ENCODE measurements around the gene GSTK1.
"Not testable (repeated sequence)": the region's sequence is repeated elsewhere in the genome, so short reads cannot be mapped to it uniquely, and the experiment has no call there.

Gene GSTK1
- long read RNA-seq, transcript GSTK1-201 (8 exons, 1,044 nt), result major isoform, 166 of 308 reads
- long read RNA-seq, transcript GSTK1-202 (7 exons, 888 nt), result minor isoform, 5 of 308 reads
- long read RNA-seq, transcript GSTK1-207 (7 exons, 1,185 nt), result minor isoform, 48 of 308 reads
- long read RNA-seq, partial matches to known transcripts, result 35 of 308 reads
- long read RNA-seq, other reads (novel, unspliced or antisense), result 53 of 308 reads

- TF ChIP-seq POLR2AphosphoS5 (IDR thresholded peaks at IDR 0.05; ENCODE audit: low read depth) (peak; percentile 89), REST (IDR thresholded peaks at IDR 0.05; ENCODE audit: insufficient replicate concordance, low read depth) (peak; percentile 60), CTCF (IDR thresholded peaks at IDR 0.05; ENCODE audit: insufficient read depth, low read length) (no peak)
- peak in 1 of 2 experiments; percentile 83 for DNase-seq (ENCODE audit: low read depth in 1 of 2, low spot score in 1 of 2)
- peak within 1 kb of the TSS; percentile 76 for H3K27ac ChIP-seq (replicated peaks)
- peak within 1 kb of the TSS; percentile 63 for H3K4me3 ChIP-seq (replicated peaks; ENCODE audit: insufficient read depth, low read length)
- H3K27me3 ChIP-seq (ENCODE audit: insufficient read depth, poor library complexity, severe bottlenecking), result no peaks in the 10 kb centered on the region
Measured at GRCh38 chr7:143263266-143264195, at the start of gene GSTK1. TSS of gene GSTK1 (plus strand) at chr7:143263441. CDS start at chr7:143263514, 73 bp downstream.

DNA sequence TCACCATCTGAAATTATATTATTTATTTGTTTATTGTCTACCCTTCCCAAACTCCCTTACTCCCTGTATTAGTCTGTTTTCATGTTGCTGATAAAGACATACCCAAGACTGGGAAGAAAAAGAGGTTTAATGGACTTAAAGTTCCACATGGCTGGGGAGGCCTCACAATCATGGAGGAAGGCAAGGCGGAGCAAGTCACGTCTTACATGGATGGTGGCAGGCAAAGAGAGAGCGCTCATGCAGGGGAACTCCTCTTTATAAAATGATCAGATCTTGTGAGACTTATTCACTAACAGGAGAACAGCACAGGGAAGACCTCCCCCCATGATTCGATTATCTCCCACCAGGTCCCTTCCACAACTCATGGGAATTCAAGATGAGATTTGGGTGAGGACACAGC, 49.8 kb upstream of the GSTK1 start:
- DNase-seq (ENCODE audit: low read depth in 1 of 2, low spot score in 1 of 2); H3K27me3 ChIP-seq (ENCODE audit: insufficient read depth, poor library complexity, severe bottlenecking); H3K27ac ChIP-seq (replicated peaks); H3K4me3 ChIP-seq (replicated peaks; ENCODE audit: insufficient read depth, low read length): not testable (repeated sequence)

GRCh38 chr7:143214789-143215679, 48.2 kb upstream of the GSTK1 start:
- H3K27ac ChIP-seq (replicated peaks), result no peak overlapping the region
- TF ChIP-seq CTCF (IDR thresholded peaks at IDR 0.05; ENCODE audit: insufficient read depth, low read length), result peak; percentile 99
- TF ChIP-seq SPI1 (IDR thresholded peaks at IDR 0.05; ENCODE audit: borderline replicate concordance, low read depth), result no peak

DNA sequence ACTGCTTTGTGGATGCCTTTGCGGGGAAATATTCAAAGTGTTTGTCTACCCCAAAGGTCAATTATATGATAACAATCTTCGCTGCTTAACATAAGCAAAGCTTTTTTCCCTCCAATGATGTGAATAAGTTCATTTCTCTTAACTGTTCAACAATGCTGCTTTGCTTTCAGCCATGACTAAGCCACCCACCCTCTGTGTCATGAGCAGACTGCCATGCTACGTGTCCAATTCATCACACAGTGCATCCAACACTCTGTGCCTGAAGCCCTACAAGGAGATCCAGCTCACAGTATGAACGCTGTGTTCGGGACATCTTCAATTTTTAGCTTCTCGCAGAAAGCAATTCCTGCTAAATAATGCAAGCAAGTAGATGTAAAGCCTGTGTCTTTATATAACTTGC, 47.1 kb upstream of the GSTK1 start:
- DNase-seq (ENCODE audit: low read depth in 1 of 2, low spot score in 1 of 2), result no peak
- H3K4me3 ChIP-seq (replicated peaks; ENCODE audit: insufficient read depth, low read length), result no peak overlapping the region
- H3K27ac ChIP-seq (replicated peaks), result no peak overlapping the region
- H3K27me3 ChIP-seq (ENCODE audit: insufficient read depth, poor library complexity, severe bottlenecking), result no peaks in the 10 kb centered on the region
- TF ChIP-seq CTCF (IDR thresholded peaks at IDR 0.05; ENCODE audit: insufficient read depth, low read length), result no peak
- TF ChIP-seq REST (IDR thresholded peaks at IDR 0.05; ENCODE audit: insufficient replicate concordance, low read depth), result no peak
- no peak for TF ChIP-seq POLR2AphosphoS5 (IDR thresholded peaks at IDR 0.05; ENCODE audit: low read depth)
- no peak for TF ChIP-seq GABPA (IDR thresholded peaks at IDR 0.05; ENCODE audit: low read depth)
- TF ChIP-seq SPI1 (IDR thresholded peaks at IDR 0.05; ENCODE audit: borderline replicate concordance, low read depth), result no peak

More at GRCh38 chr7:143214789-143215679, 48.2 kb upstream of the GSTK1 start:
- Histone ChIP-seq H3K4me3 (replicated peaks; ENCODE audit: insufficient read depth, low read length) (no peak overlapping the region), H3K27me3 (ENCODE audit: insufficient read depth, poor library complexity, severe bottlenecking) (no peaks in the 10 kb centered on the region)
- peak; percentile 63 to 76 for DNase-seq (ENCODE audit: low read depth in 1 of 2, low spot score in 1 of 2)
